ENCODE measurements around the gene PRDM15.

The PRDM15 gene, protein sequence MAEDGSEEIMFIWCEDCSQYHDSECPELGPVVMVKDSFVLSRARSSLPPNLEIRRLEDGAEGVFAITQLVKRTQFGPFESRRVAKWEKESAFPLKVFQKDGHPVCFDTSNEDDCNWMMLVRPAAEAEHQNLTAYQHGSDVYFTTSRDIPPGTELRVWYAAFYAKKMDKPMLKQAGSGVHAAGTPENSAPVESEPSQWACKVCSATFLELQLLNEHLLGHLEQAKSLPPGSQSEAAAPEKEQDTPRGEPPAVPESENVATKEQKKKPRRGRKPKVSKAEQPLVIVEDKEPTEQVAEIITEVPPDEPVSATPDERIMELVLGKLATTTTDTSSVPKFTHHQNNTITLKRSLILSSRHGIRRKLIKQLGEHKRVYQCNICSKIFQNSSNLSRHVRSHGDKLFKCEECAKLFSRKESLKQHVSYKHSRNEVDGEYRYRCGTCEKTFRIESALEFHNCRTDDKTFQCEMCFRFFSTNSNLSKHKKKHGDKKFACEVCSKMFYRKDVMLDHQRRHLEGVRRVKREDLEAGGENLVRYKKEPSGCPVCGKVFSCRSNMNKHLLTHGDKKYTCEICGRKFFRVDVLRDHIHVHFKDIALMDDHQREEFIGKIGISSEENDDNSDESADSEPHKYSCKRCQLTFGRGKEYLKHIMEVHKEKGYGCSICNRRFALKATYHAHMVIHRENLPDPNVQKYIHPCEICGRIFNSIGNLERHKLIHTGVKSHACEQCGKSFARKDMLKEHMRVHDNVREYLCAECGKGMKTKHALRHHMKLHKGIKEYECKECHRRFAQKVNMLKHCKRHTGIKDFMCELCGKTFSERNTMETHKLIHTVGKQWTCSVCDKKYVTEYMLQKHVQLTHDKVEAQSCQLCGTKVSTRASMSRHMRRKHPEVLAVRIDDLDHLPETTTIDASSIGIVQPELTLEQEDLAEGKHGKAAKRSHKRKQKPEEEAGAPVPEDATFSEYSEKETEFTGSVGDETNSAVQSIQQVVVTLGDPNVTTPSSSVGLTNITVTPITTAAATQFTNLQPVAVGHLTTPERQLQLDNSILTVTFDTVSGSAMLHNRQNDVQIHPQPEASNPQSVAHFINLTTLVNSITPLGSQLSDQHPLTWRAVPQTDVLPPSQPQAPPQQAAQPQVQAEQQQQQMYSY

DNA sequence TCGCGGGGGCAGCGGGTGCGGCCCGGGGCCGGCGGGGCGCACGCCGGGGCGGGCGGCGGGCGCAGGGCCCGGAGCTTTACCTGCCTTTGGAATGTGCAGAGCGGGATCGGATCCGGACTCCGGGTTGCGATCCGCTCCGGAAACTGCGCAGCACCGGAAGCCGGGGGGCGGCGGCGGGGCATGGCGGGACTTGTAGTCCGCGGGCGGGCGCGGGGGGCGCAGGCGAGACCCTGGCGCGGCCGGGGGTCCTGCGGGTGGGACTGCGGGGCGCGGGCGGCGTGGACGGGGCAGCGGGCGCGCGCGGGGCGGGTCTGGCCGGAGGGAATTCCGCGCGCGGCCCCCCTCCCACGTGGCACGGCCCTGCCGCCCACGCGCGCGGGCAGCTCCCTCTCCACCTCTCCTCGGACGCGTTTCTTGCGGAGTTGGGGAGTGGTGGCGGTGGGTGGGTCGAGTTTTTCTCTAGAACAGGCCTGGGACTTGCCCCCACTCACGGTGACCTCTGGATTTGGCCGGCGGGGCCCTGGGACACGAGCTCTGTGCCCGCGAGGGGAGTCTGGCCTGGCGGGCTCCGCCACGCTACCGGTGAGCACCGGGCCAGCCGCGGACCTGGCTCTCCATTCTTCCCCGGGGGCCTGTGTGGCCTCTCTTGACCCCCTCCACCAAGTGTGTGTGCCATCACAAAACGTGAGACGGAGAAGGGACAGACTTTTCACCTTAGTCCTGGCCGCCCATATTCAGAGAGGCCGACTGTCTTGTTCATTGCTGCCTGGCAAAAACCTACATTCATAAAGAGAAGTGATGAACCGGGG is at the start of gene PRDM15:
TSS of gene PRDM15 (minus strand) at position 155 of the 809 bp plus-strand sequence. CDS start 18,981 bp downstream, outside the sequence.
- DNase-seq, result peak; percentile 53 to 75

DNA sequence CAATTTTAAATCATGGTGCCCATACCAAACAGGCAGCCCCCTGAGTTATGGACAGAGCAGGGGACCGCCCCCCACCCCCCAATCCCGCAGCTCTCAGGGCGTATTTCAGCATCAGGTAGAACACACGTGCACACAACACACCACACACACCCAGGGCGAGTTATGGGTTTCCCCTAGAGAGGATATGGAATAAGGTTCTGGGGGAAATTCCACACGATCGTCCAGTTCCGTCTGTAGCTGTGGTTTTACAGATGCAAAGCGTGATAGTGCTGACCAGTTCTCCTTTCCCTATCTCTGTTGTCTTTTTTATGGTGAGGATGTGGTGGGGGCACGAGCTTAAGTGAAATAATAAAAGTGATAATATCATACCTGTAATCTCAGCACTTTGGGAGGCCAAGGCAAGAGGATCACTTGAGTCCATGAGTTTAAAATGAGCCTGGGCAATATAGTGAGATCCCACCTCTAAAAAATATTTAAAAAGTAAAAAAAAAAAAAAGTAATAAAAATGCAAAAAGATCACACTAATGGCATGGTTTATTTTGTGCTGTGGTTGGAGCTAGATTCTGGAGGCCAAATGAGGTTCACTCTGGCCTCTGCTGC is 49.6 kb upstream of the PRDM15 start:
- no peak for DNase-seq

DNA sequence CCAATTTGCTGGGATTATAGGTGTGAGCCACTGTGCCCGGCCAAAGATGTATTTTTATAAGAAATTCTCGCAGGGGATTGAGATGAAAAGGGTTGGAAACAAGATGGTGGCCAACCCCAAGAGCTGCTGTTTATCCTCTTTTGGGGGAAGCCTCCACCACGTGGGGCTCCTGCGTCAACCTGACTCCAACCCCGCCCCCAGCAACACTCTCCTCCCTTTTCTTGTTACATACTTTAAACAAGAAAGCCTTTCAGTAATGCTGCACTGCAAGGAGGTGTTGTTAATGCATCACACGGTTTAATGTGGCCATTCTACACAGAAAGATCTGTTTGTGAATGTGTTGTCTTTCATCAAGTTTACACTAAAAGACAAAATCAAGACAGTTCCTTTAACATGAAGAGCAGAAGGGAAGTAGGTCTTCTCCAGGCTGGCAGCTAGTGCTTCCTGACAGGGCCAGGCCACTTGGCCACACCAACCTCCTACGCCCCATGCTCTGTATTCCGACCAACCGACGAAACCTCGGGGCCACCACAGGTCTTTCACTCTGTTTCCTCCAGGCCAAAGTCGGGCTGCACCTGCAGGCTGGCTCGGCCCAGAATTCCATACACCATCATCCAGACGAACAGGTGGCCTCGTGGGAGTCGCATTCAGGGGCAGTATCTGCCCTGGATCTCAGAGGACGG is 48.7 kb upstream of the PRDM15 start:
- no peak for DNase-seq

DNA sequence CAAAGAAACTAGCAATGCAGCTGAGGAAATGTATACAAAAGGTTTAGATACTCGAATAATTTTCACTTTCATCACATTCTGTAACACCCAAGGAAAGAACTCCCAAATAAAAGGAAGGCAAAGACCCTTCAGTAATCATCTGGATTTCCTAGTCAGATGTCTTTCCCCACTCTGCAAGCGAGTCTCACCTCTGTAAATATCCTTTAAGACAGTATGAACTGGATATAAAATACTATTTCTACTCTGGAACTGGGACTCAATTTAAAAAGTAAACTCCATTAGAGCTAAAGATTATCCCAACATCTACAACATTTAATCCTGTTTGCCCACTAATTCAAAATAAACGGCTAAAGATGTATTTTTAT is 47.6 kb upstream of the PRDM15 start:
- DNase-seq, result no peak

DNA sequence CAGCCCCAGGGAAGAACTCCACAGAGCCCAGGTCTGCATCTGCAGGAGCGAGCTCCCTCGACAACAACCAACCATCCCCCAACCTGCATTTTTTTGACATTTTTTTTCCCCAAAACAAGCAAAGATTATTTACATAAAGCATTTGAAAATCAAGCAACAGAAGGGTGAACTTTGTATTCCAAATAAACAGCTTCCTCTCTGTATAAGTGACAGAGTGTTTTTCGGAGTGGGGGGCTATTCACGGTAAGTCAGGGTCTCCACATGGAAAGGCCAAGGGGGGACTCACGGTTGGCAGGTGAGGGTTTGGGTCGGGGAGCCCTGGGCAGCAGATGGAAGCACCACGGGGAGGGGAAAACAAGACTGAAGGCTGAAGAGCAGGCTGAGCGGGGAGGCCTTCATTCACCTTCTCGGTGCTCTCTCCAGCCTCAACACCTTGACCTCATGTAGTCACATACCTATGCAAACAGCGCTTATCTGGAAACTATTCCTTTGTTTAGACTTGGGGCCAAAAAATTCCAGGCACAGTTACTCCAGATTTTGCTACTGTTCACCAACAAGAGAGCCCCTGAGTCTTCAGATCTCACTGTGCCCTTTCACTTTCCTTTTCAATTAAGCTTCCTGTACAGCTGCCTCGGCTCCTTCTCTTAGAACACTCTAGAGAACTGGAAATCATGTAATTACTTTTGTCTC is 47.1 kb upstream of the PRDM15 start:
- no peak for DNase-seq

DNA sequence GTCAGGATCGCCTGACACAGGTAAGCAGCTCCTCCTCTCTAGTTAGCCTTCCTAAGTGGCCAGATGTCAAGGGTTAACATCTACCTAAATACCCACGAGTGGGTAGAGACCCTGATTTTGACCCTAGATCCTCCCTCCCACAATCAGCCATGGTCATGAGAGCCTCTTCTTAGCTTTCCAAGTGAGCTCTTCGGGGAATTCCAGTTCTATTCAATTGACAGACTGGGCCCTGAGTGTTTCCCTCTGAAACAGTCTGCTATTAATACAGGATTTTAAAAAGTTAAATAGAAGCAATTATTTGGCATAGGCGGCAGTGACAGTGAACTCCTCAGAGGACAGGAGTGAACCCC is 46.6 kb upstream of the PRDM15 start:
- DNase-seq, result no peak

DNA sequence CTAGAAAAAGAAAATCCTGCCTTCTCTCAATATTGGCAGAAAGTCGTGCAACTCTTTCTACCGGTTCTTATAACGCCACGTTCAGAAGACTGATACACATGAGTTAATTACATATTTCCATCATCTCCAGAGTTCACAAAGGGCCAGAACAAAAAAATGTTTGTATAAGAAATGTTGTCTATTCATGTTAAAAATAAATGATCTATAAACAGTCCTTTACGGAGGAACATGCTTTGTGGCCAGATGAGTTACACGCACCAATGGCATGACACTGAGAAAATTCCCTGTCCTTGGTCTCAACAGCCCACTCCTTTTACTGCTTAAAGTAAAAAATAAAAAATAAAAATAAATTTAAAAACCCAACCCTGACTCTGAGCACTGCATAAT is 45.2 kb upstream of the PRDM15 start:
- no peak for DNase-seq

DNA sequence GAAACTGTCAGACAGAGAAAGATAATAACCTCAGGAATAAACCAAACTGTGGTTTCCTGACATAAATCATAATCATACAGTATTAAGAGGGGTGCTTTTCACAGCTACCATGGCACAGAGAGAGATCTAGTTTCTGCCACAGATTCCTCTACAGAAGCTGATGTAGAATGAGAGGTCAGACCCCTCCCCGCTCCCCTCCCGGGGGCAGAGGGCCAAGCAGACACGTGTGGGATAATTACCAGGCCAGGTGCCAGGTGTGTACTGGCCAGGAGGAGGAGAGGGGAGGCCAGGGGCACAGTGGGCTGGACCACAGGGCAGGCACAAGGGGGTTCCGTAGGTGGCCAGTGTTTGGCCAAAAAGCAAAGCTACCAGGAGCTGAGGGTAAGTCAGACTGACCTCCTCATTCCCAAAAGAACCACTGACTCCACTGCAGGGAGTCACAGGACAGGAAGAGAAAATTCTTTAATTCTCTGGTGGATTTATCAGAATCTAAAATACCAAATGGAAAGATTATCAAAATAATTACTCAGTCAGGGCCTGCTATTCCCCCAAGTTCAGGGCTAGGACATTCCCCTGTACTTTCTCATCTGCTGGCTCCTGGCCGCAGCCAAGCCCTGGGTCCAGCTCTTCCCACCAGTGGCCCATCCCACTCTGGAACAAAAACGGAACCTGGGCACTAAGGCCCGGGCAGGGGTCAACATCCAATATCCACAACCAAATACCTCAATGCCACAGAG is 44.7 kb upstream of the PRDM15 start:
- no peak for DNase-seq

DNA sequence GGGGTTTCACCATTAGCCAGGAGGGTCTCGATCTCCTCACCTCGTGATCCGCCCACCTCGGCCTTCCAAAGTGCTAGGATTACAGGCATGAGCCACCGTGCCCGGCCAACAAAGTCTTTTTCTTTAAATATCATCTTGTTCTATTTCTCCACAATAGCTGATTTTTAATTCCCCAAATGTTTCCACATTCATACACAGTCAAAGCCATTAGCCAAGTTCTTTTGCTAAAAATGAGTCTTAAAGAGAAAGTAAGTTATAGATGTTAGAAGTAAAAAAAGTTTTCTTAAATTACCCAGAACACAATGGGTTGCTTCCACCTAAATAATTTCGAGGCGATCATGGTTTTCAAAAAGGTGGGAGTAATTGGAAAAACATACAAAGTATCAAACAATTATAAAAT is 44.0 kb upstream of the PRDM15 start:
- no peak for DNase-seq

DNA sequence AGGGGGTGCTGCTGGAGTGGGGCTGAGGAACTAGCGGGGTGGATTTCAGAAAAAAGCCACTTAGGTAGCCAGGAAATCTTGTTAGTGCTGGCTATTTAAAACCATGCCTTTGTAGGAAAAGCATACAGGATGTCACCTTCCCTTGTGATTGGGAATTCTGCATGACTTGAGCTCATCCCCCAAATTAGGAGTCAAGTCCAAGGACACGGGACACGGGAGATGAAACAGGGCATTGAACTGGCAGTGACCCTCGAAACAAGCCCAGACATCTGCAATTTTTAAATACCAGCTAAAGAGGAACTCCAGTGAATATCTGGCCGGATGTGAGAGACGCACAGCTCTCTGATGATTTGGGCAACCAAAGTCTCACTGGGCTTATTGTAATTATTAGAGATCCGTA is 41.9 kb upstream of the PRDM15 start:
- no peak for DNase-seq

DNA sequence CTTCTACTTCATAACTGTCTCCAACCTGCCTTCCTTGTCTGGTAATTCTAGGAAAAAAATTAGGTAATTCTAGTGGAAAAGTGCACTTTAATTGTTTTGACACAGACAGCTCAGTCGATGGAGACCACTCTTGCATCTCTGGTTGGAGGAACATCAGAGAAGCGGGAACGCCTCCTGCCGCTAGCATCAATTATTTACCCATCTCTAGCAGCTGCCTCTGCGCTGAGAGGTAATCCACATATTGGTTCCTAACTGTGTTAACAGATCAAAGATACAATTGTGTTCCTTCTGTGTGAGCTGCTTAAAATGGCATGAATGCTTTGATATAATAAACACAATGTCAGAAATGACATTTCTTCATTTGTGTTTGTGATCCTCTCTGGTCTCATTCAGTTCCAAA is 41.3 kb upstream of the PRDM15 start:
- DNase-seq, result no peak

DNA sequence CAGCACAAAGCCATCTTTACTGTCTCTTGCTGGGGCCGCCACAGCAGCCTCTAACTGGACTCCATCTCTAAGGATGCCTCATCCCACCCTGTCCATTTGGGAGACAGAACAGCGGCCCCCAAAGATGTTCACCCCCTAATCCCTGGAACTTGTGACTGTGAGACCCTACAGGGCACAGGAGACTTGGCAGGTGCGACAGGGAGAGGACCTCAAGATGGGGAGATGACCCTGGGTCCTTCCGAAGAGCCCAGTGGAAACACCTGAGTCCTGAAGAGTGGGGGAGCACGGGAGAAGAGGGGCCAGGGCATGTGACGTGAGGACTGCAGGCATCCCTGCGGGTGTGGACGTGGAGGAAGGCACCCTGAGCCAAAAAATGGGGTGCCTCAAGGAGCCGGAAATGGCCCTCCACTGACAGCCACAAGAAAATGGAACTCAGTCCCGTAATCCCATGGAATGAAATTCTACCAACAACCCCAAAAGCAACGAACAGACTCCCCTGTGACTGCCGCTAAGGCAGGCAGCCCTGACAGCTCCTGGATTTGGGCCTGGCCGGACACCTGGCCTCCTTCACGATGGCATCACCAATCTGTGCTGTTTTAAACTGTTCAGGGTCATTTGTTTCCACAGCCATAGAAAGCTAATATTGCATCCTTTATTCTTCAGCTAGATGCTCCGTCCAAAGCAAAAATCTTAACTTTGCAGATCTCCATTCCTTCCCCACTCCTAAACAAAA is 40.7 kb upstream of the PRDM15 start:
- DNase-seq, result no peak

DNA sequence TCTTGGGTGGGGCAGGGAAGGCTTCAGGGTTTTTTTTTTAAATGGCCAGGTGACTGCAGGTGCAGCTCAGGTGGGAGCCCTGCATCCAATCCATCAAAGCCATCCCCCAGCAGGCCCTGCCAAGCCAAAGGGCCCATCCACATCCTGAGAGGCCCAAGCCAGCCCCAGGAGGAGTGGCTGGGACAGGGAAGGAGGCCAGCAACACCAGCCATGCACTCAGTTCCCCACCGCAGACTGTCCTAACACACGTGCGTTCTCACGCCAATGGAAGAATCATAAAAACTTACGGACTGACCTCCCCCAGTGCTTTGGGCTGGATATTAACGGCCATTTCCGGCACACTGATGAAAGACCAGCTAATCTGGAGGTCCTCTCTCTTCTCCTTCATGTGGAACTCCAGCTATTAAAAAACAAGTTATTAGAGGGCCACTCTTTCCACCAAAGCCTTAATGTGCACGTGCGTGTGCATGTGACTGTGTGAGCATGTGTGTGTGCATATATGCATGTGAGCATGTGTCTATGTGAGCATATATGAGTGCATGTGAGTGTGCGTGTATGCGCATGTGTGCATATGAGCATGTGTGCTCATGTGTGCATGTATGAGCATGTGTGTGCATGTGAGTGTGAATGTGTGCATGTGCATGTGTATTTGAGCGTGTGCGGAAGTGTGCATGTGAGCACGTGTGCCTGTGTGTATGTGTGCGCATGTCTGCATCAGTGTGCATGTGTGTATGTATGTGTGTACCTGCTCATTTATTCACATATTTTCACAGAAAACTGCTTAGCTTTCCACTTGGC is 39.6 kb upstream of the PRDM15 start:
- DNase-seq, result no peak

DNA sequence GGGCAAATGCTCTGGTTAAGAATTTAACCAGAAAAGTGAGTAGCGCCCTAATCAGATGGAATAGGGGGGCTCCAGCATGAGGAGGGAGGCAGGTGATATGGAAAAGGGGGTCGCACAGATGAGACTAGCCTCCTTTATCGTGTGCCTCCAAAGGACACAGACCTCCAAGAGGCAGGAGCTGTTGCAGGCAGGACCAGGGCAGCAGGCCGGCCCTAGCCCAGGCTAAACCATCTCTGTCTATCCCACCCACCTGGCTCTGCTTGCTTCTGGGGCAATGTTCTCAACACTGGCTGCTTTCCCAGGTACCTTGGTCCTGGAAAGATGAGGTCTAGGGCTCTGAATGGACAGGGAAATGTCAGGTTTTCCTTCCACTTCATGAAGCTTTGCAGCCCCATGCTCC is 38.4 kb upstream of the PRDM15 start:
- no peak for DNase-seq

DNA sequence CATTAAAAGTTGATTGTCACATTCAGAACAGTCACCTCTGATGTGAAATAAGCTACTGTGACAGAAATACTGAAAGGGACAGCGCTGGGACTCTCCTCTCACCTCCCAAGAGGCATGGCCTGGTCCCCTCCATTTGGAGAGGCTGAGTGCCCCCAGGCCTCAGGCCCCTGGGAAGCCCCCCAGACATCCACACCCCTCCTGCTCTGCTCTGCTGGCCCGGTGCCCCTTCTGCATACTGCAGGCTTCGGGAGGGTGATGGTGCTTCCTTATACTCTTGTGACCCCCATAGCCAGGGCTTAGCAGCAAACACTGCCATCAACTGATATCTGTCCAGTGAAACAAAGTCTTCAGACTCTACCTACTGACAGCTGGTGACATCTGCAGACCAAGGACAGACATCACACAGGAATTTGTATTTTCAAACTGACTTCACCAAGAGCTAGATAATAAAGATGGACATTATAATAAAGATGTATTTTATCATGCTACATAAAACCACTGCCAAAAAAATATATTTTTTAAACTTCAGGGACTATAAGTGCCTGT is 37.8 kb upstream of the PRDM15 start:
- DNase-seq, result no peak

DNA sequence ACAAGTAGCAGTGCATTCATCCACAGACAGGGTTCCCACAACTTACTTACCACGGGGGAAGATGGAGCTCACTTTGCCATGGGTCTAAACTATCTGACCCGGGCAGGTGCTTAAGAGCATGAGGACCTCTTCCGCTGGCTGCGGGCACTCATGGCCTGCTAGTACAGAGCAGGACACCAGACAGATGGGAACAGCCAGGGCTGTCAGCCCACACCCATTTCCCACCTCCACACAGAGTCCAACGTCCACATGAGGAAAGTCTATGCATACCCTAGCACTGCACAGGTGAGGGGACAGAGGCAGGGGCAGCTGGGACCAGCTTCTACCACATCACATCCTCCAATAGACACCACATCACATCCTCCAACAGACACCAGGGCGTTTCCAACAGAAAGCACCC is 35.8 kb upstream of the PRDM15 start:
- DNase-seq, result no peak

DNA sequence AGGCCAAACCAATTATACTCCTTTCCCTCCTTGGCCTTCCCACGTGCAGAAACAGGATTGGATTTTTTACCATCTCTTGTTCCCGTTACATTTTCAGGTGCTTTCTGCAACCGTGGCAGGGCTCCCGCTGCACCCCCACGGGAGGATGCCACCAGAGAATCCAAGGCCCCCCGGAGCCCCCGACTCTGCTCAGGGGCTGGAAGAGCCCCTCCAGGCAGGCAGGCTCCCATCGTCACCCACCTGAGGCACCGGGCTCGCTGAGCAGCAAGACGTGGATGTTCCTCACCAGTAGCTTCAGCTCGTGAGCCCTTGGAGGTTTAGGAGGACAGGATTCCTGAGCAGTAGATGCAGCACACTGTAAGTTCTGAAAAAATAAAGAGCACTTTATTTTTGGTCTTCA is 35.2 kb upstream of the PRDM15 start:
- no peak for DNase-seq

DNA sequence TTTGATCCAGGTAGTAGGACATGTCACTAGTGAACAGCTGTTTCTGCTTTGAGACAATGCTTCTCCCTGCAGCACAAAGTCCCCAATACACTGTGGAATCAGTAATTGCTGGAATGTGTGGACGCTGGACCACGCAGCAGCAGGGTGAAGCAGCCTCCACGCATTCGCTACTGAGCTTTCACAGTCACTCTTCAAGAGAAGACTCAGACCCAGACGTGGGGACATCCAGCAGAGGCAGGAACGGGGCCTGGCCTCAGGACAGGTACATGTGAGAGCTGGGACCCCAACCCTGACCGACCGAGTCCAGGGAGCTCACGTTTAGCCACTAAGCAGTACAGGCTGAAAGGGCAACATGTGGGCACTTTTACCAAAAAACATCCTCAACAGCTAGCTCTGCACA is 34.1 kb upstream of the PRDM15 start:
- no peak for DNase-seq

DNA sequence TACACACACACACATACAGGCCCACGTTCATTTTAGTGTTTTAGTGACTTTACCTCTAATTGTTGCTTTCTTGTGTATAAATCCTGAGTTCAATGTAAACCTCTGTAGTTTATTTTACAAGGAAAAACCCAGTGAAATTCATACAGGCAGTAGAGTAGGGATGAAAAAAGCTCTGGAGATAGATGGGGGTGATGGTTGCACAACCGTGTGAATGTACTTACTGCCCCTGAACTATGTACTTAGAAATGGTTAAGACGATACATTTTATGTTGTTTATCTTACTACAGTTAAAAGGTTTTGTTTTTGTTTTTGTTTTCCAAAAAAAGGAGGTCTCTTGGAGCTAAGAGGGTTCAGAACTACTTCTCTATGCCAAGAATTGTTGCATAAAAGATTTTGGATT is 29.7 kb upstream of the PRDM15 start:
- DNase-seq, result no peak

Data from NCI-H524 (cell line).